HEK293 (cell line): ENCODE measurements around the gene ACTRT2.

Experiments used
- ATF2 ChIP-seq: fragments of 450-650 bp; formaldehyde crosslinking; IDR thresholded peaks from 2 replicates; pipeline ENCODE4 v1.5.1; 2016; ENCODE audit warnings: missing biosample characterization, missing genetic modification characterization, low read depth
- CTCF ChIP-seq: fragments of 450-650 bp; formaldehyde crosslinking; IDR thresholded peaks from 2 replicates; pipeline ENCODE4 v1.5.1; 2016; ENCODE audit warnings: missing biosample characterization, missing genetic modification characterization
- GLI2 ChIP-seq: fragments of 450-650 bp; formaldehyde crosslinking; IDR thresholded peaks from 2 replicates; pipeline ENCODE4; 2017; ENCODE audit warnings: missing biosample characterization, missing genetic modification characterization, low read depth, borderline replicate concordance
- HOXA7 ChIP-seq: sonication (generic); formaldehyde crosslinking; IDR thresholded peaks from 2 replicates; pipeline ENCODE4 v1.8.1; 2022; ENCODE audit warnings: missing genetic modification reagents, borderline replicate concordance
- KLF7 ChIP-seq: fragments of 450-650 bp; formaldehyde crosslinking; IDR thresholded peaks from 2 replicates; pipeline ENCODE4 v1.5.1; 2016; ENCODE audit warnings: missing biosample characterization, missing genetic modification characterization, borderline replicate concordance
- OSR2 ChIP-seq: fragments of 450-650 bp; formaldehyde crosslinking; IDR thresholded peaks from 2 replicates; pipeline ENCODE4 v1.5.1; 2016; ENCODE audit warnings: missing biosample characterization, missing genetic modification characterization
- ZBTB7A ChIP-seq: fragments of 450-650 bp; formaldehyde crosslinking; IDR thresholded peaks from 2 replicates; pipeline ENCODE4 v1.5.1; 2016; ENCODE audit warnings: low read depth, missing biosample characterization, missing genetic modification characterization
- ZNF19 ChIP-seq: fragments of 450-650 bp; formaldehyde crosslinking; IDR thresholded peaks from 2 replicates; pipeline ENCODE4; 2016; ENCODE audit warnings: missing biosample characterization, missing genetic modification characterization, low read depth
- ZNF239 ChIP-seq: fragments of 450-650 bp; formaldehyde crosslinking; IDR thresholded peaks from 2 replicates; pipeline ENCODE4 v1.5.1; 2016; ENCODE audit warnings: missing biosample characterization, missing genetic modification characterization
- ZNF274 ChIP-seq, 2 experiments: fragments of 200-500 bp in 1 of 2; fragments of 450-650 bp in 1 of 2; sonication (Bioruptor generic) in 1 of 2; formaldehyde crosslinking in 1 of 2; IDR thresholded peaks; 2 replicates each; pipeline versions ENCODE4 v1.5.1 to v1.6.1; 2014 to 2016; ENCODE audit warnings: borderline replicate concordance in 1 of 2, inconsistent platforms in 1 of 2, low read length in 1 of 2, missing biosample characterization in 1 of 2, missing genetic modification characterization in 1 of 2
- TF ChIP-seq, protein P1 (sequence below): fragments of 450-650 bp; formaldehyde crosslinking; IDR thresholded peaks from 2 replicates; pipeline ENCODE4 v1.5.1; 2016; ENCODE audit warnings: missing biosample characterization, missing genetic modification characterization
- TF ChIP-seq, protein P2 (sequence below): fragments of 450-650 bp; formaldehyde crosslinking; IDR thresholded peaks from 2 replicates; pipeline ENCODE4 v1.5.1; 2016; ENCODE audit warnings: missing biosample characterization, missing genetic modification characterization

GRCh38 chr1:3061981-3062615 is 40.8 kb downstream of the ACTRT2 start:
- TF ChIP-seq ATF2 (tag by site-specific recombination) (no peak), HOXA7 (no peak), OSR2 (tag by site-specific recombination) (no peak), CTCF (no peak), ZNF19 (tag by site-specific recombination) (no peak), ZNF239 (no peak), GLI2 (no peak), ZBTB7A (tag by site-specific recombination) (no peak), KLF7 (tag by site-specific recombination) (no peak), ZNF274 (IDR thresholded peaks at IDR 0.05; ENCODE audit: low read length) (no peak), ZNF274 (tag by site-specific recombination; IDR thresholded peaks at IDR 0.05; ENCODE audit: borderline replicate concordance) (no peak)
- TF ChIP-seq, protein P1, sequence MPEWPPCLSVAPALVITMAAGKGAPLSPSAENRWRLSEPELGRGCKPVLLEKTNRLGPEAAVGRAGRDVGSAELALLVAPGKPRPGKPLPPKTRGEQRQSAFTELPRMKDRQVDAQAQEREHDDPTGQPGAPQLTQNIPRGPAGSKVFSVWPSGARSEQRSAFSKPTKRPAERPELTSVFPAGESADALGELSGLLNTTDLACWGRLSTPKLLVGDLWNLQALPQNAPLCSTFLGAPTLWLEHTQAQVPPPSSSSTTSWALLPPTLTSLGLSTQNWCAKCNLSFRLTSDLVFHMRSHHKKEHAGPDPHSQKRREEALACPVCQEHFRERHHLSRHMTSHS, result no peak
- TF ChIP-seq, protein P2, sequence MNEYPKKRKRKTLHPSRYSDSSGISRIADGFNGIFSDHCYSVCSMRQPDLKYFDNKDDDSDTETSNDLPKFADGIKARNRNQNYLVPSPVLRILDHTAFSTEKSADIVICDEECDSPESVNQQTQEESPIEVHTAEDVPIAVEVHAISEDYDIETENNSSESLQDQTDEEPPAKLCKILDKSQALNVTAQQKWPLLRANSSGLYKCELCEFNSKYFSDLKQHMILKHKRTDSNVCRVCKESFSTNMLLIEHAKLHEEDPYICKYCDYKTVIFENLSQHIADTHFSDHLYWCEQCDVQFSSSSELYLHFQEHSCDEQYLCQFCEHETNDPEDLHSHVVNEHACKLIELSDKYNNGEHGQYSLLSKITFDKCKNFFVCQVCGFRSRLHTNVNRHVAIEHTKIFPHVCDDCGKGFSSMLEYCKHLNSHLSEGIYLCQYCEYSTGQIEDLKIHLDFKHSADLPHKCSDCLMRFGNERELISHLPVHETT (tag by site-specific recombination), result no peak
